ENCODE data around the gene ADCY10. TPM values are rescaled to one million over a fixed set of nuclear protein-coding genes. Genes with fewer than 3 reads are reported as not detected.

ADCY10 gene
- total RNA-seq, 1 experiment from 2014 or later, result 0.20 TPM

- Mint-ChIP-seq H3K36me3 (ENCODE audit: insufficient read depth in 1 of 3, low read depth in 3 of 3) (peaks cover 11 to 13% (median 12%) of the 10 kb centered on the region in 3 experiments), H3K9me3 (peaks cover 9 to 13% of the 10 kb centered on the region in 2 experiments; a peak in 4 of 5 replicates), H3K27me3 (ENCODE audit: low read depth) (no peaks in the 10 kb centered on the region), H3K4me3 (no peak overlapping the region), H3K4me1 (peaks cover 16 to 18% of the 10 kb centered on the region in 2 experiments), H3K27ac (no peak overlapping the region)
- Histone ChIP-seq H3K4ac (ENCODE audit: low read depth, low read length) (no peak overlapping the region), H3K27me3 (ENCODE audit: insufficient read depth, low read length) (no peaks in the 10 kb centered on the region), H3K56ac (ENCODE audit: insufficient read length, low read depth, low read length) (no peak overlapping the region), H4K8ac (replicated peaks; ENCODE audit: insufficient read length, low read depth, low read length) (no peak overlapping the region), H2AFZ (ENCODE audit: low read length) (no peak overlapping the region), H2BK12ac (ENCODE audit: insufficient read length, low read depth, low read length) (no peak overlapping the region), H3K79me1 (ENCODE audit: insufficient read depth, low read depth, low read length, poor library complexity, severe bottlenecking) (no peaks in the 10 kb centered on the region), H3K23ac (ENCODE audit: insufficient read length, low read depth, low read length) (no peak overlapping the region), H4K20me1 (ENCODE audit: control insufficient read depth, insufficient read depth, insufficient read length) (no peaks in the 10 kb centered on the region), H2BK20ac (ENCODE audit: low read depth, low read length, poor library complexity, severe bottlenecking) (no peak overlapping the region), H3K9ac (ENCODE audit: extremely low read depth, insufficient read length, low read length) (no peak overlapping the region), H3K4me1 (ENCODE audit: insufficient read depth, low read length) (peaks cover 12% of the 10 kb centered on the region), H4K91ac (ENCODE audit: insufficient read length, low read depth, low read length) (no peak overlapping the region), H3K27ac (ENCODE audit: insufficient read length, low read depth, low read length) (no peak overlapping the region), H2BK120ac (ENCODE audit: low read depth, low read length, poor library complexity, severe bottlenecking) (no peak overlapping the region), H3K18ac (ENCODE audit: insufficient read length, low read depth, low read length) (no peak overlapping the region), H4K5ac (ENCODE audit: insufficient read length, low read depth, low read length) (no peak overlapping the region), H3K14ac (ENCODE audit: insufficient read depth, low read length) (no peak overlapping the region), H3K4me2 (ENCODE audit: insufficient read depth, insufficient read length, low read length) (no peak overlapping the region), H3T11ph (ENCODE audit: low read length) (no peak overlapping the region), H3K9me3 (ENCODE audit: control insufficient read depth, low read depth, low read length) (no peaks in the 10 kb centered on the region), H2BK5ac (ENCODE audit: insufficient read length, low read length) (no peak overlapping the region), H2AK5ac (ENCODE audit: insufficient read length, low read length) (no peak overlapping the region), H3K23me2 (ENCODE audit: insufficient read length, low read depth, low read length, poor library complexity, severe bottlenecking) (no peaks in the 10 kb centered on the region), H2BK15ac (ENCODE audit: low read depth, low read length) (no peak overlapping the region), H3K79me2 (ENCODE audit: insufficient read depth, low read length) (no peaks in the 10 kb centered on the region)
- TF ChIP-seq, protein P1, sequence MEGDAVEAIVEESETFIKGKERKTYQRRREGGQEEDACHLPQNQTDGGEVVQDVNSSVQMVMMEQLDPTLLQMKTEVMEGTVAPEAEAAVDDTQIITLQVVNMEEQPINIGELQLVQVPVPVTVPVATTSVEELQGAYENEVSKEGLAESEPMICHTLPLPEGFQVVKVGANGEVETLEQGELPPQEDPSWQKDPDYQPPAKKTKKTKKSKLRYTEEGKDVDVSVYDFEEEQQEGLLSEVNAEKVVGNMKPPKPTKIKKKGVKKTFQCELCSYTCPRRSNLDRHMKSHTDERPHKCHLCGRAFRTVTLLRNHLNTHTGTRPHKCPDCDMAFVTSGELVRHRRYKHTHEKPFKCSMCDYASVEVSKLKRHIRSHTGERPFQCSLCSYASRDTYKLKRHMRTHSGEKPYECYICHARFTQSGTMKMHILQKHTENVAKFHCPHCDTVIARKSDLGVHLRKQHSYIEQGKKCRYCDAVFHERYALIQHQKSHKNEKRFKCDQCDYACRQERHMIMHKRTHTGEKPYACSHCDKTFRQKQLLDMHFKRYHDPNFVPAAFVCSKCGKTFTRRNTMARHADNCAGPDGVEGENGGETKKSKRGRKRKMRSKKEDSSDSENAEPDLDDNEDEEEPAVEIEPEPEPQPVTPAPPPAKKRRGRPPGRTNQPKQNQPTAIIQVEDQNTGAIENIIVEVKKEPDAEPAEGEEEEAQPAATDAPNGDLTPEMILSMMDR (conservative IDR thresholded peaks at IDR 0.05), result no peak
- DNase-seq, result no peak
- WGBS (ENCODE audit: extremely low coverage, insufficient read length, low lambda C conversion rate), result no CpG with 5 or more reads among the region's 4 CpGs
Observed at GRCh38 chr1:167798952-167799351, 115.0 kb downstream of the ADCY10 start.

Data from H9 (cell line).